Muscle layer of duodenum (tissue), 2 donors: ENCODE data around the gene USP7.

ENCODE experiments used
- H3K27ac ChIP-seq: one replicate; pipeline ENCODE4 v1.7.0; 2013; ENCODE audit warnings: mild to moderate bottlenecking, low read length
- H3K27me3 ChIP-seq: one replicate; pipeline ENCODE4 v1.7.0; 2013; ENCODE audit warnings: low read depth, mild to moderate bottlenecking, control low read depth, low read length
- H3K36me3 ChIP-seq, 2 donors: one replicate each; pipeline ENCODE4 v1.7.0; 2013; ENCODE audit warnings: low read length in 2 of 2, control low read depth in 1 of 2, mild to moderate bottlenecking in 1 of 2; ENCODE audit not compliant: insufficient read depth in 2 of 2, control insufficient read depth in 1 of 2
- H3K4me1 ChIP-seq, 2 donors: one replicate each; pipeline ENCODE4 v1.7.0; 2013; ENCODE audit warnings: low read length in 2 of 2, mild to moderate bottlenecking in 2 of 2, control low read depth in 1 of 2, moderate library complexity in 1 of 2; ENCODE audit not compliant: insufficient read depth in 2 of 2, control insufficient read depth in 1 of 2
- H3K4me3 ChIP-seq, 2 donors: one replicate each; pipeline ENCODE4 v1.7.0; 2013; ENCODE audit warnings: low read length in 2 of 2, low read depth in 1 of 2, mild to moderate bottlenecking in 1 of 2
- H3K9me3 ChIP-seq, 2 donors: one replicate each; pipeline ENCODE4 v1.7.0; 2013; ENCODE audit warnings: low read length in 2 of 2, control low read depth in 1 of 2, mild to moderate bottlenecking in 1 of 2; ENCODE audit not compliant: control insufficient read depth in 1 of 2
- donor health status: healthy.

USP7 gene

DNA sequence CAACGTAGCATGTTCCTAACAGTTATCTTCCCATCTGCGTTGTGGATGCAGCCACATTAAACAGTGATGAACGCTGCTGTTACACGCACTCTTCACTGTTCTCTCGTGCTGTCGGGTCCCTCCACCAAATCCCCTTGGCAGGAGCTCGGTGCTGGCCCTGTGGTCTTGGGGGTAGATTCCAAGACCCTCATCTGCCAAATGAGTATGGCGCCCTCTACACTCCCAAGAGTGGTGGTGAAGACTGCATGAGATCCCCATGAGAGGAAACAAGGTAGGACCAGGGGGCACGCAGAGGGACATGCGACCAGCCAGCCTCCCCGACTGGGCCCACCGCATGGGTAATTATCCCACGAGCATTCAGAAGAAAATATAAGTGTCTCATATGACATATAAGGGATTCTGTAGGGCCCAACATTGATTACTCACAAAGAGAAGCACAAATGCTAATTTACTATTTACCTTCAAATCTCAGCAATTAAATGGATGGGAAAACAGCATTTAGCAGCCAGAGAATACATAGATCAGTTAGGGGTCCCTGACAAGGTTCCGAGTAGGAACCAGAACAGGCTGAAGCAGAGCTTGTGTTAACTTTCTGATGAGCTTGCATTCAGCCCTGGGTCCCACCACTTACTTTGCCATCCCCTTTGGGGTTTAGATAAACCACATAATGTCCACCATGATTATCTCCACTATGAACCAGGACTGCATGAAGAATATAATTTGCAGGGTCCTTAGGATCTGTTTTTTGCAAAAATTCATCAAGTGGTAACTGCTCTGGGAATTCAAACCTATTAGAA lies 57.7 kb downstream of the USP7 start:
- Histone ChIP-seq H3K4me1 (no peaks in the 10 kb centered on the region), H3K9me3 (no peaks in the 10 kb centered on the region), H3K27ac (no peak overlapping the region), H3K36me3 (peaks cover 69 to 92% of the 10 kb centered on the region in 2 donors), H3K27me3 (no peaks in the 10 kb centered on the region), H3K4me3 (no peak overlapping the region)

DNA sequence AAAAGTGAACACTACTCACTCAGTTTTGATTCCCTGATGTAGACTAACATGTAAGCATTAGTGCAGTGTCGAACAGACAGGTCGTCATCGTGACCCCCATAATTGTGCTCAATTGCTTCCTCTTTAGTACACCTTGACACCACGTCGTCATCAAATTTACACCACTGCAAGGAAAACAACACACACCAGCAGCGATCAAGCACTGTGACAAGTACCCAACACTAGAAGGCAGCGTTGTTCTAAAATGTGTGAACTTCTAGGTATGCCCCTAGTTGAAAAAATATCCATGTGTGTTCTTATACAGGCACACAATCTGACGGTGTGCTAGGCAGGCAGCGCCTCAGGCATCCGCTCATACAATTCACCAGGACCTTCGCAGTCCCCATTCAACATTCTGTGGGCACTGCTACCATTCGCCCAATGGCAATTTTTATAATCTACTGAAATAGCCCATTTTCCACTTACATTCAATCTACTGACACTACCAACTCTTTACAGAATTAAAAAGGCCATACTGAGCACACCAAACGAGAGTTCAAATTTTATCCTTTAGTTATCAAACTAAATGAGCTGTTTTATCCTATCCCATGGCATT lies 58.4 kb downstream of the USP7 start:
- Histone ChIP-seq H3K4me1 (no peaks in the 10 kb centered on the region), H3K9me3 (no peaks in the 10 kb centered on the region), H3K27me3 (no peaks in the 10 kb centered on the region), H3K36me3 (peaks cover 69 to 92% of the 10 kb centered on the region in 2 donors), H3K27ac (no peak overlapping the region), H3K4me3 (no peak overlapping the region)

DNA sequence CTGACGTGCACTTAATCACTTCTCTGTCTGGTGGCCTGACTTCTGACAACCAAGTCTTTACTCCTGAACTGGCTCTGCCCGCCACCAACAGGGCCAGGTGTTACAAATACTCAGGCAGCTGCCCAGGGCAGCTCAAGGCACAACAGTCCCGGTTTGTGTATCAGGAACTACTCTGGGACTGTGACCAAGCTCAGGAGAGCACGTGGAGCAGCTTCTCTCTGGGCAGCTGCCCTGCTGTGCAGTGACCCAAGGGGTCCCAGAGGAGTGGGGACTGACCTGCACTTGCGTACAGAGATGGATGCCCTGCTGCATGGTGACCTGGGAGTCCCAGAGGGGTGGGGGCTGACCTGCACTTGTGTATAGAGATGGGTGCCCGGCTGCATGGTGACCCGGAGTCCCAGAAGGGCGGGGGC lies 59.7 kb downstream of the USP7 start:
- Histone ChIP-seq H3K27ac (no peak overlapping the region), H3K9me3 (no peaks in the 10 kb centered on the region), H3K27me3 (no peaks in the 10 kb centered on the region), H3K4me3 (no peak overlapping the region), H3K4me1 (no peaks in the 10 kb centered on the region), H3K36me3 (peaks cover 80 to 92% of the 10 kb centered on the region in 2 donors)

DNA sequence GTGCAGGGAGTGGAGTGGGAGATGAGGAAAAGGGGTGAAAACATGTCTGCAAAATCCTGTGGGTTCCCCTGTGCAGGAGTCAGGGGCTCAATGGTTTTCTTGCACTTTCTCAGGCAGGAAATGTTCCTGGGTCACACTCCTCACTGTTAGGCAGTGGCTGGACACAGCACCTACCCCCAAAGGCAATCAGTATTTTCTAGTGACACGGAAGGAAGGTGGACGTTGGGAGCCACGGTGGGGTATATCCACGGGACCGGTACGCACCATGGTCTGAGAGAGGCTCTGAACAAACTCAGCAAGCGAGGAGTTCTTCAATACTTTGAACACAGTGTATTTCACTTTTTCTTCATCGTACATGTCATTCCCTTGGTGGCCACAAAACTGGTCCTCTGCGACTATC lies 60.7 kb downstream of the USP7 start:
- Histone ChIP-seq H3K4me1 (no peaks in the 10 kb centered on the region), H3K9me3 (no peaks in the 10 kb centered on the region), H3K4me3 (no peak overlapping the region), H3K36me3 (peaks cover 84 to 92% of the 10 kb centered on the region in 2 donors), H3K27ac (no peak overlapping the region), H3K27me3 (no peaks in the 10 kb centered on the region)

DNA sequence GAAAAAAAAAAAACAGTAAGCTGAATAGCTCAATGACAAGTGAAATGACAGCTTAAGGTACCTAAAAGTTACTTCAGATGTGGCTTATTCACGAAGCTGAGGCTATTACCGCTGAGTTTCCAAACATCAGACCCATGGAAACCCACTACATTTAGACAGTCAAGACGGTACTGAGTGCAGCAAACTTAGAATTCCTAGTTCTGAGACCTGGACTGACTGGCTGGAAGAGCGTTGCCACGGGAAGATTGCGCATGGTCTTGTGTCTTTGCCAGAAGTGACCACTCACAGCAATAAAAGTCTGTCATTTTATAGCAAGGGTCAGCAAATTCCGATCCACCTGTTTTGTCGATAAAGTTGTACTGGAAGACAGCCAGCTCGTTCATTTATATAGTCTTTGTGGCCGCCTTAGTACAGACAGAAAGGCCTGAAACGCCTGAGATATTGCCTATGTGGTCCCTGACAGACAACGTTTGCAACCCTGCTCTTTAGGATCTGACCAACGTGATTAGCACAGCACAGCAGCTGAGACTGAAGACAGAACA lies 62.3 kb downstream of the USP7 start:
- no peak overlapping the region for H3K27ac ChIP-seq
- no peaks in the 10 kb centered on the region for H3K9me3 ChIP-seq
- no peaks in the 10 kb centered on the region for H3K27me3 ChIP-seq
- H3K4me1 ChIP-seq: no peaks in the 10 kb centered on the region
- H3K4me3 ChIP-seq: no peak overlapping the region
- peaks cover 84 to 90% of the 10 kb centered on the region in 2 donors for H3K36me3 ChIP-seq

DNA sequence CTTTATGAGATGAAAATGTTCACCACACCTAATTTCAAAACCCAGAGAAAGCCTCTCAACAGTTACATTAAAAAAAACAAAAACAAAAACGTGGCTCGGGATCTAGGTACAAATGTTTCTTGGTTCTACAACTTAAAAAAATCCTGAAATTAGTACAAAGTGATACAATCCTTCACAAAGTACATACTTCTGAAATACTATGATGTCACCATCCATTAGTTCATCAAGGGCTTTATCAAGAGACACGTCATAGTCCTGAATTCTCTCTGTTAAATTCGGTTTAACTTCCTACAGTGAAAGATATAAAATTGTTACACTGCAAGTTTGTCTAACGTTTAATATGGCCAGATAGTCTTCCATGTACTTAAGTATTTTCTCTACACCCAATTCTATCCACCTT lies 63.4 kb downstream of the USP7 start:
- peaks cover 79 to 90% of the 10 kb centered on the region in 2 donors for H3K36me3 ChIP-seq
- H3K9me3 ChIP-seq: no peaks in the 10 kb centered on the region
- H3K27me3 ChIP-seq: no peaks in the 10 kb centered on the region
- no peak overlapping the region for H3K27ac ChIP-seq
- H3K4me1 ChIP-seq: no peaks in the 10 kb centered on the region
- H3K4me3 ChIP-seq: no peak overlapping the region

DNA sequence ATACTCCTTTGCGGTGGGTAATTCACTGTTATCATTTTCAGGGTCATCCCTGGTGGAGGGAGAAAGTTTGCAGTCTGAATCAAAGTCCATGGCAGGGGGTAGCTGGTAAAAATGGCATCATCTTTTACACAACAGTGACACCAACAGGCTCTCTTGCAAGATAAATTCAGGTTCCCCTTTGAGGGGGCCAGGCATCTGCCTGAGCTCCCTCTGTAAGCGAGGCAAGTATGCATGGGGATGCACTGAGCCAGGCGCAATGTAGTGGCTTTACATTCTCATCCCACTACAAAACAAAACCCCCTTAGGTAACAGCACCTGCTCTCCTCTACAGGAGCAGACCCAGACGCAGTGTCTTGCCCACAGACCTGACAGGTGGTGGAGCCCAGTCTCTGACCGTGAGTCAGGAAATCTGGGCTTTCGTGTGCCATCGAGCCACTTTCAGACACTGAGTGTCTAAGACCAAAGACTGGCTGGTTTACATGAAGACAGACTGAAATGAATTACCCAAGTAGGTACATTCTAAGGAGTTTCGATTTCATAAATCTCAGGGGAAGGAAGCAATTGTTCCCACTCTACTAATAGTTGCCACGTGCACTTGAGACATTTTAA lies 63.9 kb downstream of the USP7 start:
- Histone ChIP-seq H3K4me1 (no peaks in the 10 kb centered on the region), H3K27ac (no peak overlapping the region), H3K9me3 (no peaks in the 10 kb centered on the region), H3K4me3 (no peak overlapping the region), H3K27me3 (no peaks in the 10 kb centered on the region), H3K36me3 (peaks cover 79 to 91% of the 10 kb centered on the region in 2 donors)

DNA sequence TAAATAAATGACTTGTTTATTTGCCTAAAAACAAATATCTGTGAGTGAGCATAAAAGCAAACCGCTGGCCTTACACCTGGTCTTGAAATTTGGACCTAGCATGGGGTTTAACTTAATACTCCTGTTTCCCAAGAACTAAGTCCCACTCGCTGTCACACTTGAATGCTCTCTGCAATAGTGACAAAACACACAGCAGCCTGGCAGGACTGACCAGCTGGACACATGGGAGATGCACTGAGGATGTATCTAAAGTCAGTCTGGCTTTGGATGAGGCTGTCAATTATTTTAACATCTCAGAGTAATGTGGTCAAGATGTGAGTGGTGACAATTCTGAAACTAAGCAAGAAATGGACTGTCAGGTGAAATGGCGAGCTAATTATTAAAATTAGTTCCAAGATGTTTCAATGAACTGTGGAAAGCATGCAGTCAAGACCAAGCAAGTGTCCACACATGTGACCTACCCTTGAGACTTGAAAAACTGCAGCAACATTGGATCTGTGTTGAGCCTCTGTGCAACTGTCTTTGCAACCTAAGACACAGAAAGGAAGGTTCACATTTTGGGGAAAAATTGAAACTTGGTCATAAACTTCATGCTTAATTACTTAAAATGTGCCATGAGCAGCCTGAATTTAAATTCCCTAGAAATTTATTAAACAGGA lies 64.9 kb downstream of the USP7 start:
- Histone ChIP-seq H3K27me3 (no peaks in the 10 kb centered on the region), H3K4me3 (no peak overlapping the region), H3K9me3 (no peaks in the 10 kb centered on the region), H3K4me1 (no peaks in the 10 kb centered on the region), H3K36me3 (peaks cover 79 to 95% of the 10 kb centered on the region in 2 donors), H3K27ac (no peak overlapping the region)

DNA sequence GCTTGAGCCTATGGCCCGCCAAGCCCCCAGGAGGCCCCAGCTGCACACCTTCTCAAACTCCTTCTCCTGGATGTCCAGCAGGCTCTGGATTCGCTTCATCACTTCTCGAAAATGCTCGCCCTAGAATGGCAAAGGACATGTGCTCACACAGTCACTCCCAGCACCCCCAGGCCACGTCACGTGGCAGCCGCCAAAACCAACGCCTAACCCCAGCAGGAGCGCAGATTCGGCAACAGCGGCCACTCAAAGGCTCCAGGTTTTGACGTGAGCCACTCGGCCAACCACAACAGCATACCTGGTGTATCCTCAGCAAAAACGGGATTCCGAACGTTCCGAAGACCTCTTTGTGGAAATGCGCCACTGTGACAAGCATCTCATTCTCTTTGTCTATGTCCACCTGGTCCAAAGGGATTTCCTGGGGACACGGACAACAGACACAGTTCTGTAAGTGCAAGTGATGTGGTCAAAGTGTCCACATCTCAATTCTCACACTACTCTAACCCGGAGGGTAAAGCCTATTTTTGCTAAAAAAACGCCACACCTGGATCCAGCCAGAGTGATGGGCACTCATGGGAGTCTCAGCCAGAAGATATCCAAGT lies 68.9 kb downstream of the USP7 start:
- no peaks in the 10 kb centered on the region for H3K9me3 ChIP-seq
- H3K36me3 ChIP-seq: peaks cover 84 to 87% of the 10 kb centered on the region in 2 donors
- H3K27me3 ChIP-seq: no peaks in the 10 kb centered on the region
- H3K27ac ChIP-seq: no peak overlapping the region
- no peak overlapping the region for H3K4me3 ChIP-seq
- no peaks in the 10 kb centered on the region for H3K4me1 ChIP-seq

DNA sequence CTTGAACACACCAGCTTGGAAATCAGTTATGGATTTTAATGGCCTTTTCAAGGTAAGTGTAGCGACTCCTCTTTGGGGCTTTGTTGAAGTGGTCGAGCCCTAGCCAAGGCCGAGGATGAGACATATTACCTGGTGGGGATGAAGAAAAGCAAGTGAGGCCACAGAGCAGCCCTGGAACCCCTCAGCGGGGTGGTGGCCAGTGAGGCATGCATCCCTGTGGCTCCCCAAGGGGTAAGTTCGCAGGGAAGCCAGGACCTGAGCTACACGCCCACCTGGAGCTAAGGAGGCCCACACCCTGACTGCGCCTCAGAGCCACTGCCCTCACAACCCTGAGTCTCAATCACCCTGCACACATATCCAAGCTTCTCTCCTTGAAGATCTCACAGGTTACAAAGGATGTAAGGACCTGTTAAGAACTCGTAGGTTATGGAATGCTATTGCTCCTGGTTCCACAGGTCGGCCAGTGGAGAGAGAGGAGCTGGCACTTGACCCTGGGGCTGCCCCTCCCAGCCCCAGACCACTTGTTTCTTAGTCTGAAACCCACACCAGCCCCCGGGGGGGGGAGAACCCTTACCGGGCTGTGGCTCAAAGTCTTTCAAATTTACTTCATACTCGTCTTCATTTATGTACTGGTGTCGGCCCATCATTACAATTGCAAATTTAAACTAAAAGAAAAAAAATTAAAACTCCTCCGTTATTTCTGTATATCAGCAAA lies 69.6 kb downstream of the USP7 start:
- H3K36me3 ChIP-seq: peaks cover 80% of the 10 kb centered on the region in 2 donors
- H3K27me3 ChIP-seq: no peaks in the 10 kb centered on the region
- H3K4me1 ChIP-seq: no peaks in the 10 kb centered on the region
- no peak overlapping the region for H3K27ac ChIP-seq
- H3K9me3 ChIP-seq: no peaks in the 10 kb centered on the region
- H3K4me3 ChIP-seq: no peak overlapping the region
